NT2/D1 (cell line): Measurements from ENCODE around the gene SCARB1.

ENCODE experiments used
- SUZ12 ChIP-seq: IDR thresholded peaks from 2 replicates; pipeline ENCODE4 v1.6.1; 2011; ENCODE audit not compliant: insufficient read length, insufficient read depth; ENCODE audit errors: extremely low read depth
- YY1 ChIP-seq: IDR thresholded peaks from 2 replicates; pipeline ENCODE4 v1.6.1; 2011; ENCODE audit not compliant: insufficient read length, insufficient read depth
- ZNF274 ChIP-seq: IDR thresholded peaks from 2 replicates; pipeline ENCODE4 v1.6.1; 2011; ENCODE audit warnings: mild to moderate bottlenecking, low read depth, low read length

- TF ChIP-seq YY1 (no peak), SUZ12 (no peak), ZNF274 (no peak)
These were observed 126.6 kb downstream of the SCARB1 start for GRCh38 chr12:124737040-124737419.
